Testis (tissue), 2 donors: ENCODE measurements around the gene GPR155.

Experiments used
- CTCF ChIP-seq, 3 experiments: fragments of 450-650 bp in 2 of 3; fragments of 200-600 bp in 1 of 3; sonication (generic) in 1 of 3; IDR thresholded peaks; one replicate each; pipeline ENCODE4 v1.5.1; 2016 to 2019; ENCODE audit warnings: antibody characterized with exemption in 3 of 3, mild to moderate bottlenecking in 2 of 3, moderate library complexity in 1 of 3
- POLR2A ChIP-seq: fragments of 450-650 bp; IDR thresholded peaks from one replicate; pipeline ENCODE4 v1.6.1; 2017; ENCODE audit warnings: antibody characterized with exemption, mild to moderate bottlenecking, moderate library complexity

GRCh38 chr2:174439323-174439722, 47.5 kb downstream of the GPR155 start:
- TF ChIP-seq POLR2A, result no peak
- TF ChIP-seq CTCF (IDR thresholded peaks at IDR 0.05), result no peak
